ENCODE results near the gene TNFRSF4.

Gene TNFRSF4

GRCh38 chr1:1183833-1184775 is 29.8 kb downstream of the TNFRSF4 start:
- TF ChIP-seq CTCF (conservative IDR thresholded peaks at IDR 0.05; ENCODE audit: control insufficient read depth, insufficient read depth, low read depth, low read length): no peak
- no peak for DNase-seq (ENCODE audit: low read depth)
- no peak overlapping the region for H3K4me3 ChIP-seq (ENCODE audit: control insufficient read depth, low read depth, low read length)

GRCh38 chr1:1183221-1183747 is 30.7 kb downstream of the TNFRSF4 start:
- DNase-seq (ENCODE audit: low read depth): no peak
- no peak for TF ChIP-seq CTCF (conservative IDR thresholded peaks at IDR 0.05; ENCODE audit: control insufficient read depth, insufficient read depth, low read depth, low read length)

DNA sequence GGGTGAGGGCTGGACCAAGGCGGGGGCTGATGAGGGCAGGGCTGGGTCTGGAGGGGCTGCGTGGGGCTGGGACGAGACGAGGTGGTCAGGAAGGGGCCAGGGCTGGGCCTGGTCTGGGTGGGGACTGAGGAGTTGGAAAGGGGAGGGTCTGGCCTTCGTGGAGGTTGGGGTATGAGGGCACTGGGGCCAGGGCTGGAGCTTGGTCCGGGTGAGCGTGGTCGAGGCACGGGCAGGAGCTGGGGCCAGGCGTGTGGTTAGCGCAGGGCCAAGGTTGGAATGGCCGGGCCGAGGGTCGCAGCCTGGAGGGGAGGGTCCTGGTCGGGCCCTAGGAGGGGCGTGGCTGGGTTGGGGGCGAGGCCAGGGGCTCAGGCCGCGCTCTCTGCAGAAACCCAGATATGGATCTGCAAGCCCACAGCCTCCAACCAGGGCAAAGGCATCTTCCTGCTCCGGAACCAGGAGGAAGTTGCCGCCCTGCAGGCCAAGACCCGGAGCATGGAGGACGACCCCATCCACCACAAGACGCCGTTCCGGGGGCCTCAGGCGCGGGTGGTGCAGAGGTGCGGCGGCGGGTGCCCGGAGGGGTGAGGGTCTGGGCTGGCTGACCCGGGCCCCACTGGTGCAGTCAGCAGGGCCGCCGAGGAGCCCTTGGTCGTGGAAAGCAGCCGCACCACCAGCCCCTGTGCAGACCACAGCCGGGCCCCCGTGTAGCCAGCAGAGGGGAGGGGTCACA is 31.3 kb downstream of the TNFRSF4 start:
- DNase-seq (ENCODE audit: low read depth): no peak
- no peak for TF ChIP-seq CTCF (conservative IDR thresholded peaks at IDR 0.05; ENCODE audit: control insufficient read depth, insufficient read depth, low read depth, low read length)
- no peak overlapping the region for H3K4me3 ChIP-seq (ENCODE audit: control insufficient read depth, low read depth, low read length)

More at GRCh38 chr1:1183221-1183747, 30.7 kb downstream of the TNFRSF4 start:
- no peak overlapping the region for H3K4me3 ChIP-seq (ENCODE audit: control insufficient read depth, low read depth, low read length)

- no peak for DNase-seq (ENCODE audit: low read depth)
- no peak for TF ChIP-seq CTCF (conservative IDR thresholded peaks at IDR 0.05; ENCODE audit: control insufficient read depth, insufficient read depth, low read depth, low read length)
- H3K4me3 ChIP-seq (ENCODE audit: control insufficient read depth, low read depth, low read length): no peak overlapping the region
These were observed 32.0 kb downstream of the TNFRSF4 start for GRCh38 chr1:1181938-1182410.

DNA sequence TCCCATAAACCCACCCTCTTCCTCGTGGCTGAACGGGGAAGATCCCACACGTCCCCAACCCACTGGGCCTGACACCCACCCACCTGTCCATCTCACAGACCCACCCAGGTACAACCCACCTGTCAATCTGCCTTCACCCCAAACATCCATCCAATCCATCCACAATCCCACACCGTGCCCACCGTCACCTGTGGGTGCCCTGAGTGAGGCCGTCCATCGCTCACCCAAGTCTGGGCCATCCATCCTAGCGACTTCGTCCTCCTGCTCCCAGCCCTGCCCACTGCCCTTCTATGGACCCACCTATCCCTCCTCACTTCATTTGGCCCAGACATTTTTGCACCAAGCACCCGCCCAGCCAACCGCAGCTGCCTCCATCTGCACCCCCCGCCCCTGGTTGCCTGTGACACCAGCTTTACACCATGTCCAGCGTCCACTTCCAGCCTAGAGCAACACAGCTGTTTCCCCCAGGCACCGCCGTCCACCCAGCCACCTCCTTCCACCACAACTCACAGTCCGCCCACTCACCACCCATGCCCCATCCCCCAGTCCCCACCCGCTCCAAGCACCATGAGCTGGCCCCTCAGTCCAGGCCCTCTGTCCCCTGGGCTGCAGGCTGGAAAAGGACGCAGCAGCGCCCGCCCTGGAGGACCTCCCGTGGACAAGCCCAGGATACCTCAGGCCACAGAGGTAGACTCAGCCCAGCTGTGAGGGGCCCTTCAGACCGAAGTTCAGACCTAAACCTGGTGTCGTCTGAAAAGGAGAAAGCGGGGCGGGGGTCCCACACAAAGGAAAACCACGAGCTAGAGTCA is 32.6 kb downstream of the TNFRSF4 start:
- DNase-seq (ENCODE audit: low read depth): no peak

More for the DNA sequence above, 32.6 kb downstream of the TNFRSF4 start:
- no peak for TF ChIP-seq CTCF (conservative IDR thresholded peaks at IDR 0.05; ENCODE audit: control insufficient read depth, insufficient read depth, low read depth, low read length)
- H3K4me3 ChIP-seq (ENCODE audit: control insufficient read depth, low read depth, low read length): no peak overlapping the region
